ENCODE results near the gene ST13. TPM values are rescaled to one million over a fixed set of nuclear protein-coding genes. Genes with fewer than 3 reads are reported as not detected.

ST13 gene
- total and polyA plus RNA-seq, 2 experiments from 2014 or later, result 206 to 216 TPM

DNA sequence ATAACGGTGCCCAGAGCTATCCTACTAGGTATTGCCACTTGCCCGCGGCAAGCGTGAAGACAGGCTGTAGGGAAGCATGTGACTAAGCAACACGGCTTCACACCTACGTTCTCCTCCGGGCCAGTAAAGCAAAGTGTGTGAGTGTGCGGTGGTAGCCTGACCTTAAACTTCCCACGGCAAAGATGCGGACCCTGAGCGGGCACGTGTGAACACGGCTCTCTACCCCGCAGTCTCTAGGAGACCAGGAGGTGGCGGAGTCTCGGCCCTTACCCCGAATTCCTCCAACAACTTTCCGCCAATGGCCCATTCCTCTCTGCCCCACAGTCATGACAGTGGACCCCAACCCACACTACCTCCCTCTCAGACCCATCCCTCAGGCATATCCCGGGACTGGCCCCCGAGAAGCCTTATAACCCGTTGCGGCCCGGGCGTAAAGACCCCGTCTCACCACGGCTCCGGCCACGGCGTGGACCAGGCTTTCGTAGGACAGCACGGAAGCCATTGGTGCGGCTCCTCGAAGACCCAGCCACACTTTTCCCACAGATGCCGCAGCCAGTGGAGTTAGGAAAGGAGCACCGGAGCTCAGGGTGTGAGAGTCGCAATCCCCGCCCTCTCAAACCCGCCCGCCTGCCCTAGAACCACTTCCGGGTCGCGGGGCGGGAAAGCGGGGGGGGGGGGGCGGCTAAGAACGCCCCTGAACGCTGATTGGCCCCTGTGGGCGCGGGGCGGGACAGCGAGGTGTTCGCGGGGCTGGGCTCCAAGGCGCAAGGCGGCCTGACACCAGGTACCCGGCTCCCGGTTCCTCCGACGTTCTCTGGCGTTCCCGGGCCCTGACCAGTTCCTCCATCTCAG, 37.5 kb downstream of the ST13 start, which contains the start of gene SLC25A17:
TSS of gene SLC25A17 (minus strand) at position 600 of the 852 bp plus-strand sequence. CDS start at position 502, 98 bp downstream.
- peak within 1 kb of the TSS; percentile 90 for H3K27ac ChIP-seq
- DNase-seq (ENCODE audit: low spot score), result peak; percentile 95
- H3K9me3 ChIP-seq (ENCODE audit: low read depth), result no peaks in the 10 kb centered on the region
- H3K27me3 ChIP-seq, result no peaks in the 10 kb centered on the region
- peaks cover 6% of the 10 kb centered on the region for H3K4me1 ChIP-seq (ENCODE audit: insufficient read depth)
- peak within 1 kb of the TSS; percentile 100 for H3K4me3 ChIP-seq
- H3K36me3 ChIP-seq (replicated peaks; ENCODE audit: insufficient read depth, low read depth), result peaks cover 3% of the 10 kb centered on the region
- no peaks in the 10 kb centered on the region for H3K9me2 ChIP-seq (replicated peaks; ENCODE audit: insufficient read depth)
- H3K79me2 ChIP-seq, result peaks cover 44% of the 10 kb centered on the region
- peaks cover under 1% of the 10 kb centered on the region for H4K20me1 ChIP-seq (ENCODE audit: insufficient read depth, poor library complexity, severe bottlenecking)
- peak within 1 kb of the TSS; percentile 91 for H3K4me2 ChIP-seq
- whole genome bisulfite sequencing (ENCODE audit: low lambda C conversion rate, missing lambda C conversion rate), result 2% methylated on average over 45 of the region's 61 CpGs
- no peak for TF ChIP-seq EZH2phosphoT487 (IDR thresholded peaks at IDR 0.05; ENCODE audit: low read depth, severe bottlenecking, unreplicated experiment)
- TF ChIP-seq, protein P1, sequence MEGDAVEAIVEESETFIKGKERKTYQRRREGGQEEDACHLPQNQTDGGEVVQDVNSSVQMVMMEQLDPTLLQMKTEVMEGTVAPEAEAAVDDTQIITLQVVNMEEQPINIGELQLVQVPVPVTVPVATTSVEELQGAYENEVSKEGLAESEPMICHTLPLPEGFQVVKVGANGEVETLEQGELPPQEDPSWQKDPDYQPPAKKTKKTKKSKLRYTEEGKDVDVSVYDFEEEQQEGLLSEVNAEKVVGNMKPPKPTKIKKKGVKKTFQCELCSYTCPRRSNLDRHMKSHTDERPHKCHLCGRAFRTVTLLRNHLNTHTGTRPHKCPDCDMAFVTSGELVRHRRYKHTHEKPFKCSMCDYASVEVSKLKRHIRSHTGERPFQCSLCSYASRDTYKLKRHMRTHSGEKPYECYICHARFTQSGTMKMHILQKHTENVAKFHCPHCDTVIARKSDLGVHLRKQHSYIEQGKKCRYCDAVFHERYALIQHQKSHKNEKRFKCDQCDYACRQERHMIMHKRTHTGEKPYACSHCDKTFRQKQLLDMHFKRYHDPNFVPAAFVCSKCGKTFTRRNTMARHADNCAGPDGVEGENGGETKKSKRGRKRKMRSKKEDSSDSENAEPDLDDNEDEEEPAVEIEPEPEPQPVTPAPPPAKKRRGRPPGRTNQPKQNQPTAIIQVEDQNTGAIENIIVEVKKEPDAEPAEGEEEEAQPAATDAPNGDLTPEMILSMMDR (IDR thresholded peaks at IDR 0.05; ENCODE audit: poor library complexity), result peak; percentile 47
- no peak for TF ChIP-seq EZH2 (IDR thresholded peaks at IDR 0.05; ENCODE audit: borderline replicate concordance)
- peak within 1 kb of the TSS; percentile 100 for H2AFZ ChIP-seq

DNA sequence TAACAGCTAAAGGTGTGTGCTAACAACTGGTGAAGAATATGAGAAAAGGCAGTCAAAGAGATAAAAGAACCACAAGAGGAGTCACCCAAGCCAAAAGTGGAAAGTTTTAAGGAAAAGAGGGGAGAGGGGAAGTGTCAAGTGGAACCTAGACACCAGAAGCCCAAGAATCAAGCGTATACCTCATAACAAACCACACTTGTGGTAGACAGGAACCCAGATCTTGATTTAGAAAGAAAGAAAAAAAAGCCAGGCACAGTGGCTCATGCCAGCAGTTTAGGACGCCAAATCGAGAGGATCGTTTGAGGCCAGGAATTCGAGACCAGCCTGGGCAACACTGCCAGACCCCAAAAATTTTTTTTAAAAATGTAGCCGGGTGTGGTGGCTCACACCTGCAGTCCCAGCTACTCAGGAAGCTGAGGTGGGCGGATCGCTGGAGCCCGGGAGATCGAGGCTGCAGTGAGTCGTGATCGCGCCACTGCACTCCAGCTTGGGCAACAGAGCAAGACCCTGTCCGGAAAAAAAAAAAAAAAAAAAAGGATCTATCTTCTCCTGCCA, 38.2 kb downstream of the ST13 start:
- peaks cover 4% of the 10 kb centered on the region for H3K36me3 ChIP-seq (replicated peaks; ENCODE audit: insufficient read depth, low read depth)
- no peaks in the 10 kb centered on the region for H3K9me2 ChIP-seq (replicated peaks; ENCODE audit: insufficient read depth)
- no peak for TF ChIP-seq EZH2 (IDR thresholded peaks at IDR 0.05; ENCODE audit: borderline replicate concordance)
- TF ChIP-seq EZH2phosphoT487 (IDR thresholded peaks at IDR 0.05; ENCODE audit: low read depth, severe bottlenecking, unreplicated experiment), result no peak
- peaks cover 3% of the 10 kb centered on the region for H4K20me1 ChIP-seq (ENCODE audit: insufficient read depth, poor library complexity, severe bottlenecking)
- peak overlapping the region; percentile 91 for H3K4me2 ChIP-seq
- DNase-seq (ENCODE audit: low spot score), result no peak
- peak overlapping the region; percentile 100 for H2AFZ ChIP-seq
- peaks cover 51% of the 10 kb centered on the region for H3K79me2 ChIP-seq
- peak overlapping the region; percentile 100 for H3K4me3 ChIP-seq
- H3K4me1 ChIP-seq (ENCODE audit: insufficient read depth), result peaks cover 6% of the 10 kb centered on the region
- 46% methylated on average over 14 of the region's 14 CpGs for WGBS (ENCODE audit: low lambda C conversion rate, missing lambda C conversion rate)
- no peaks in the 10 kb centered on the region for H3K27me3 ChIP-seq
- H3K27ac ChIP-seq, result peak overlapping the region; percentile 90
- H3K9me3 ChIP-seq (ENCODE audit: low read depth), result no peaks in the 10 kb centered on the region

DNA sequence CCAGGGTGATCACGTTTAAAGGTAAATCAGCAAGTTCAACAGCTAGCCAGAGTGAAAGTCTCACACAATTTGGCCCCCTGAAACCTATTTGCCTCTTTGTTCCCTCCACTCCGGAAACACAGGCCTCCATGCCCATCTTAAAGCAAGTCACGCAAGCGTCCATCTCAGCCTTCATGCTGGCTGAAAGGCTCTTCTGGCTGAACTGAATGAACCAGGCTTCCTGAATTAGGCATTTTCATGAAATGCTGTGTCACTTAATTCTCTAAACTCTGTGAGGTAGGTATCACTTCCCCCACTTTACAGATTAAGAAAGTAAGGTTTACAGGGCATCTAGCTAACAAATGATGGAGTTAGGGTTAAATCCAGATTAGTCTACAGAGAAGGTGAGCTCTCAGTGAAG, 38.7 kb downstream of the ST13 start:
- peak overlapping the region; percentile 91 for H3K4me2 ChIP-seq
- TF ChIP-seq EZH2 (IDR thresholded peaks at IDR 0.05; ENCODE audit: borderline replicate concordance) (no peak), EZH2phosphoT487 (IDR thresholded peaks at IDR 0.05; ENCODE audit: low read depth, severe bottlenecking, unreplicated experiment) (no peak)
- TF ChIP-seq, protein P1 (IDR thresholded peaks at IDR 0.05; ENCODE audit: poor library complexity), result no peak
- no peak overlapping the region for H3K27ac ChIP-seq
- 94% methylated on average over 4 of the region's 4 CpGs for WGBS (ENCODE audit: low lambda C conversion rate, missing lambda C conversion rate)
- peaks cover 6% of the 10 kb centered on the region for H3K4me1 ChIP-seq (ENCODE audit: insufficient read depth)
- H3K9me3 ChIP-seq (ENCODE audit: low read depth), result no peaks in the 10 kb centered on the region
- peaks cover 53% of the 10 kb centered on the region for H3K79me2 ChIP-seq
- no peaks in the 10 kb centered on the region for H3K27me3 ChIP-seq
- no peak overlapping the region for H2AFZ ChIP-seq
- peaks cover 4% of the 10 kb centered on the region for H3K36me3 ChIP-seq (replicated peaks; ENCODE audit: insufficient read depth, low read depth)
- H3K9me2 ChIP-seq (replicated peaks; ENCODE audit: insufficient read depth), result no peaks in the 10 kb centered on the region
- DNase-seq (ENCODE audit: low spot score), result no peak
- peaks cover 3% of the 10 kb centered on the region for H4K20me1 ChIP-seq (ENCODE audit: insufficient read depth, poor library complexity, severe bottlenecking)
- H3K4me3 ChIP-seq, result no peak overlapping the region

DNA sequence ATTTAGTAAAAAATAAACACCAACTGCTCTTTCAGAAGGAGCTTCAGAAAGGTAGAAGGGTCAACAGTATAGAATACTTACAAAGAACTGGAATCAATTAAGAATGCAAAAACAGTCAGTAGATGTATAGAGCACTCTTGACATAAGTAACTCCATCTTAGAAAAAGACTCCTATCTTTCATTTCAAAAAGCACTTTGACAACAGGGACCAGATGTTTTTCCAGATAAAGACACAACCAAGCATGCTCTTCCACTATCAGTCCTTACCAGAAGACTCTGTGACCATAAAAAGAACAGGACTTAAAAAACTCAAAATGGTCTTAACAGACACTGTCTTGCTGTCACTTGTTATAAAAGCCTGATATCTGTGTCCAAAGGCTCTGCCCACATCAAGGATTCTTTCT, 42.5 kb downstream of the ST13 start:
- no peak for DNase-seq (ENCODE audit: low spot score)
- TF ChIP-seq, protein P1 (IDR thresholded peaks at IDR 0.05; ENCODE audit: poor library complexity), result no peak
- TF ChIP-seq EZH2phosphoT487 (IDR thresholded peaks at IDR 0.05; ENCODE audit: low read depth, severe bottlenecking, unreplicated experiment), result no peak
- no peak for TF ChIP-seq EZH2 (IDR thresholded peaks at IDR 0.05; ENCODE audit: borderline replicate concordance)
- Histone ChIP-seq H4K20me1 (ENCODE audit: insufficient read depth, poor library complexity, severe bottlenecking) (peaks cover 3% of the 10 kb centered on the region), H2AFZ (no peak overlapping the region), H3K4me1 (ENCODE audit: insufficient read depth) (peaks cover 6% of the 10 kb centered on the region), H3K79me2 (peaks cover 81% of the 10 kb centered on the region), H3K4me3 (no peak overlapping the region), H3K27me3 (no peaks in the 10 kb centered on the region), H3K9me3 (ENCODE audit: low read depth) (no peaks in the 10 kb centered on the region), H3K36me3 (replicated peaks; ENCODE audit: insufficient read depth, low read depth) (peaks cover 4% of the 10 kb centered on the region), H3K9me2 (replicated peaks; ENCODE audit: insufficient read depth) (no peaks in the 10 kb centered on the region), H3K4me2 (no peak overlapping the region), H3K27ac (no peak overlapping the region)

All from hepatocyte (in vitro differentiated cells).